ENCODE measurements around the gene IL36B. TPM values are rescaled to one million over a fixed set of nuclear protein-coding genes. Genes with fewer than 3 reads are reported as not detected.

The IL36B gene
- total RNA-seq, 1 donor from 2014 or later: not detected

DNA sequence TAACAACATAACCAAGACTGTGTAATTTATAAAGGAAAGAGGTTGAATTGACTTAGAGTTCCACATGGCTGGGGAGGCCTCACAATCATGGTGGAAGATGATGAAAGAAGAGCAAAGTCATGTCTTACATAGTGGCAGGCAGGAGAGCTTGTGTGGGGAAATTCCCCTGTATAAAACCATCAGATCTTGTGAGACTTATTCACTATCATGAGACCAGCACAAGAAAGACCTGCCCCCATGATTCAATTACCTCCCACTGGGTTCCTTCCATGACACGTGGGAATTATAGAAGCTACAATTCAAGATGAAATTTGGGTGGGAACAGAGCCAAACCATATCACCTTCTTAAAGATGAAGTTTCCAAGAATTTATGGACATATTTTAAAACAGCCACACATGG, 3.9 kb upstream of the IL36B start:
- DNase-seq (ENCODE audit: low spot score): no peak

DNA sequence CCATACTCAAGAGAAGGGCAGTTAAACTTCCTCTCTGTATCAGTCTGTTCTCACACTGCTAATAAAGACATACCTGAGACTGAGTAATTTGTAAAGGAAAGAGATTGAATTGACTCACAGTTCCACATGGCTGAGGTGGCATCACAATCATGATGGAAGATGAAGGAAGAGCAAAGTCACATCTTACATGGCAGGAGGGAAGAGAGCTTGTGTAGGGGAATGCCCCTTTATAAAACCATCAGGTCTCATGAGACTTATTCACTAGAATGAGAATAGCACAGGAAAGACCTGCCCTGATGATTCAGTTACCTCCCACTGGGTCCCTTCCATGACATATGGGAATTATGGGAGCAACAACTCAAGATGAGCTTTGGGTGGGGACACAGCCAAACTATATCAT, 1.4 kb upstream of the IL36B start:
- no peak for DNase-seq (ENCODE audit: low spot score)

DNA sequence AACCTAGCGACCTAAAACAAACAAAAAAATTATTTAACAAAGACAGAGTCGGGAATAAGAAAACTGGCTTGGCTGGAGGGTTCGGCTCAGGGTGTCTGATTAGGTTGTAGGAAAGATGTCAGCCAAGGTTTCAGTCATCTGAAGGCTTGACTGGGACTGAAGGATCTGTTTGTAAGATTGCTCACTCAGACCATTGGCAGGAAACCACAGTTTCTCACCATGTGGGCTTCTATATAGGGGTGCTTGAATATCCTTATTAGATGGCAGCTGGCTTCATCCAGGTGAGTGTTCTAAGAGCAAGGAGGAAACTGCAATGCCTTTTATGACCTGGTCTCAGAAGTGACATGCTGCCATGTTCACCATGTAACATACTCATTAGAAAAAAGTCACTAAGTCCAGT, 999 bp upstream of the IL36B start:
- DNase-seq (ENCODE audit: low spot score): no peak

DNA sequence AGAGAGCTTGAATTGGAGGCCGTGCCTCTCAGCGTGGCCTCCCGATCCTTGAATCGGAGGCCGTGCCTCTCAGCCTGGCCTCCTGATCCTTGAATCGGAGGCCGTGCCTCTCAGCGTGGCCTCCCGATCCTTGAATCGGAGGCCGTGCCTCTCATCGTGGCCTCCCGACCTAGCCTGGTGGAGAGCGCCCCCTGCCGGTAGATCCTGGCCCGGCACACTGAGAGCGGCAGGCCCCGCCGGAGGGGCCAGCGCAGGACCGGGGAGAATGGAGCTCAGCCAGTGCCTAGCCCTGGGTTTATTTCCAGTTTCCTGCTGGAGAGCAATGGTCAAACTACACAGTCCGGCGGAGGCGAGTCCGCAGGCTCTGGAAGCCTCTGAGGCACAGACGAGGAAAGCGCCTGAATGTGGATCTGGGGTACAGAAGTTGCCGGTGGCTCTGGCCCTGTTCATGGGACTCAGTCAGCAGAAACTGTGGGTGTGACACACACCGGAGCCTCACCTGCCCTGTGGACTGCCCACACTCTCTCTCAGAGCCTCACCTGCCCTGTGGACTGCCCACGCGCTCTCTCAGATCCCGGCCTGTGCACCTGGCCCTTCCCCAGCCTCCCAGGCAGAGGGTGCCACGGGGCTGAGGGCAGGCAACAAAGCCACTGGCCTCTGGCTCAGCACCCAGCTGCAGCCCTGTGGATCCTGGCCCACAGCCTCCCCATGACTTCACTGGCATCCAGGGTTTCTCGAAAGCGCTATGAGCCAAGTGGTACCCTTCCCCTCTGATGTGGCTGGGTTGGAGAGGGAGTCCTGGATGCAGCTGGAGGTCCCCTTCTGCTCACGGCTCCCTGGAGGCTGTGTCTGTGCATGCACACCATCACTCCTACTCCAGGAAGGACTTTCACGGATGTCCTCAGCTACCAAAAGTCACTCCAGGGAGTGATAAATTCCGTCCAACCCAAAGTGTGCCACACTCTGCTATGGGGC, 1.5 kb downstream of the IL36B start:
- DNase-seq (ENCODE audit: low spot score): no peak

DNA sequence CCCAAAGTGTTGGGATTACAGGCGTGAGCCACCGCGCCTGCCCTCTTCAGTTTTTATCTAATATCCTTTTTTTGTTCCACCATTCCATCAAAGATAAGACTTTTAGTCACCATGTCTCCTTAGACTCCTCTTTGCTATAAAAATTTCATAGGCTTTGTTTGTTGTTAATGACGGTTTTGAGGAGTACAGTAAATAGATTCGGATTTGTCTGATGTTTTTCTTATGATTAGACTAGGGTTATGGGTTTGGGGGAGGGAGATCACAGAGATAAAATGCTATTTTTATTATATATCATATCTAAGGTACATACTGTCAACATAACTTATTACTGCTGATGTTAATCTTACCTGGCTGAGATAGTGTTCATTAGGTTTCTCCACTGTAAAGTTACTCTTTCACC, 6.2 kb downstream of the IL36B start:
- no peak for DNase-seq (ENCODE audit: low spot score)

DNA sequence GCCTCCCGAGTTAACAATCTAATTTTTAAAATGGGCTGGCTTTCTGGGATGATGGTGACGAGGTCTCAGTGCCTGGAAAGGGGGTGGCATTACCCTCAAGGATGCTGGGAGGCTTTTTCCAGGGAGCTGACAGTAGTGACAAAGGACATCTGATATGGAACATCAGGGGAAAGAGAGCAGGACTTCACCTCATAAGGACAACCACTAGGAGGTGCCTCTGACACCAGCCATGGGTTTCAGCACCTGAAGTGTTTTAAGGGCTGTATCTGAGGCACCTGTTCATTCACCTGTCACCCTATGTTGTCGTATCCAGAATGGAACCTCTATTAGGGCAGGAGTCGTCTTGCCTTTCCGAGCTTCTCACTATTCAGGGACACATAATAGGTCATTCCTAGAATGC, 10.8 kb downstream of the IL36B start:
- DNase-seq (ENCODE audit: low spot score): no peak

DNA sequence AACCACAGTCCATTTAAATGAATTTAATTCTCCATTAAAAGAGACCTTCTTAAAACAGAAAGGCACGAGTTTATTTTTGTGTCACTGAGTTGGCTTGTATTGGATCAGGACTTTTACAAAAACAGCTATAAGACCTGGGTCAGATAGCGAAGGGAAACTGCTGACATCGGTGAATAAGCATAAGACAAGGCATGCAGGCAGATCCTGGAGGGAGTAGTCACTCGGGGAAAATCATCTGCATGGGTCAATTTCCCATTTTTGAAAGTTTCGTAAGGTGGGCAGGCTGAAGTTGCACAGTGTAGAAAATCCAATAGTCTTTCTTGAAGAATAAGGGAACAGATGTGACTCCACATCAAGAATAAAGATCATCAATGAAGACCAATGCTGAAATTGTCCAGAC, 12.9 kb downstream of the IL36B start:
- no peak for DNase-seq (ENCODE audit: low spot score)

DNA sequence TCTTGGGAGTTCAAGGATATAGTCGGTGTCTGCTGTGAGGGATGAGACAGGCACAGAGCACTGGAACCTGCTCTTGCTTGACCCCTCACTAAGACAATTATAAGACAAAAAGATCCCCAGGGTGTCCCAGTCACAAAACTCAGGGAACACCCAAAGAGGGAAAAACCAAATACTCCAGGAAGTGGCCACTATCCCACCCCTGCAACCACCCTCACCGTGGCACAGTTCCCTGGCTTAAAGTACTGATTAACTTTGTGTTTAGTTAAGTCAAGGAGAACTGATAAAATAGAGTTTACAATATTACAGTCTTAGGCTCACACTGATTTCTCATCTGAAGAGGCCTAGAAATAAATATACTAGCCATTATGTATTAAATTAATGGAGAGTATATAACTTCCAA, 13.5 kb downstream of the IL36B start:
- DNase-seq (ENCODE audit: low spot score): no peak

DNA sequence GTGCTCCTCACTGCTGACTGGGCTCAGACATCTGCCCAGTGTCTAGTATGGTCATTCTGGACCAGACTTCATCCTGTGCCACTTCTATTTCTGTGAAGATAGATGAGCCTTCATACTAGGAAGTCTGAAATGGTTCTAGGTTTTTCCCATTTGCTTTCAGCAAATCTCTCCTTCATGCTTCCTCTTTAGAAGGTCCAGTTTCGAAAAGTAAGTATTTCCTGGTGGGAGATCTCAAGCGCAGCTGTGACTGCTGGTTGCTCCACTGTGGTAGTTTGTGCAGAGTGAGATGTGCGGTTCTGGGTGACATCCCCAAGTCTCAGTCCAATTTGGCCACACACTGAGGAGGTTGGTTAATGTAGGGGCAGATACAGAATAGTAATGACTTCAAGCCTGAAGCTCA, 14.4 kb downstream of the IL36B start:
- no peak for DNase-seq (ENCODE audit: low spot score)

DNA sequence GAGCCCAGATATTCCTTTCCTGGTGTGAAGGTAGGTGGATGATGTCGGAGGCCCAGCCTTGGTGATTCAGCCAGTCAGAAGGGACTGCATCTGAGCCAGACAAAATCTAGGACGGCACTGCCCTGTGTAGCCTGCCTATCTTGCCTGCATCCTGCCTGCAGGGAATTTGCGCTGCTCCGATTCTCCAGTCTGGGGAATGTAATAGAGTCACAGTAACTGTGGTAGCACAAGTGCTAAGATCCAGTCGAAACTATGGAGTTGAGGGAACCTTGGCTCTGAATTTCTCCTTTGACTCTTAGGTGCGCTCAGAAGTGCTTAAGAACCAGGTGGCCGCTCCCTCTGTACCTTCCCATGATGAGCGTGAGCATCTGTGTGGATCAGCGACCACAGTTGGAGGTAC, 15.9 kb downstream of the IL36B start:
- no peak for DNase-seq (ENCODE audit: low spot score)

DNA sequence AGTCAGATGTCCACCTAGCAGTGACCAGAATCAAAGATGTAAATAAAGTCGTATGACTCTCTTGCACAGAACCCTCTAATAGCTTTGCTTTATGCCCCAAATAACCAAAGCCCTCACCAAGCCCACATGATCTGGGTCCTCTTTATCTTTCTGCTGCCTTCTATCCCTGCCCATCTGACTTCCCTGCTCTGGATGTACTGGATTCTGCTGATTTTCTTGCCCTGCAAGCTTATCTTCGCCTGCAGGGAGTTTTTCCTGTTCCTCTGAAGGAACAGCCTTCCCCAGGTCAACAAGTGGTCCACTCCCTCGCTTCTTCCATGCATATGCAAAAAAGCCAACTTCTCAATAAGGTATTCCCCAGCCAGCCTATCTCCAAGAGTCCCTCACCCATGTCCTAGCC, 18.7 kb downstream of the IL36B start:
- no peak for DNase-seq (ENCODE audit: low spot score)

DNA sequence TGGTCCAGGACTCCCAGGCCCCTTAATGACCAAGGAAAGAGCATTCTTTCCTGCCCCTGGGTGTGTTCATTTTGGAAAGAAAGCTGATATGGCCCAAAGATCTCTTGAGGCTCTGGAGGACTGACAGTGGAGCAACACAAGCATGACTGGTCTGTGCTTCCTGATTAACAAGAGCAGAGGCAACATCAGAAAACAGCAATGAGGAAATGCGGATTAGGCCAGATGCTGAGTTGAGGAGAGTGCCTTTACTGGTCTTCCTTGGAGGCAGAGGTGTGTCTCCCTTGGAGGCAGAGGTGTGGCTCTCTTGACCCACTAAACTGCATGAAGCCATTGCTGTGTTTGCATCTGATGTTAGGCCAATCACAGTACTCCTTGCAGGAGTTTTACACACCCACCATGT, 19.9 kb downstream of the IL36B start:
- no peak for DNase-seq (ENCODE audit: low spot score)

DNA sequence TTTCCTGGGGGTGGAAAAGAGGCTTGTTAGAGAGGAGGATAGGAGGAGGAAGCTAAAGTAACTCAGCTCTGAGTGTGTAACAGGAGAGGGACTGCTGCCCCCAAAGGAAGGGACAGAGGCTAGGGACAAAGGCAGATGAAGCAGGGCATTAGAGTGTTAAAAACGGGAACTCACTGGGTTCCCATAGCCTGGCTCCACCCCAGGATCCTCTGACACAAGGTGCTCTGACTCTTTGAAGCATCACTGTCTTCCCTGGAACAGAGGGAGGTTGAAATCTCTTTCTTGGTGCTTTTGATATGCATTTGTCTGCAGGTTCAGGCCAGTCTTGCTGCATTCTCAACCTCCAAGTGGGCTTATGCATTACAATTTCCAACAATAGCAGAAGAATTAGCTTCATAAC, 24.6 kb downstream of the IL36B start:
- no peak for DNase-seq (ENCODE audit: low spot score)

DNA sequence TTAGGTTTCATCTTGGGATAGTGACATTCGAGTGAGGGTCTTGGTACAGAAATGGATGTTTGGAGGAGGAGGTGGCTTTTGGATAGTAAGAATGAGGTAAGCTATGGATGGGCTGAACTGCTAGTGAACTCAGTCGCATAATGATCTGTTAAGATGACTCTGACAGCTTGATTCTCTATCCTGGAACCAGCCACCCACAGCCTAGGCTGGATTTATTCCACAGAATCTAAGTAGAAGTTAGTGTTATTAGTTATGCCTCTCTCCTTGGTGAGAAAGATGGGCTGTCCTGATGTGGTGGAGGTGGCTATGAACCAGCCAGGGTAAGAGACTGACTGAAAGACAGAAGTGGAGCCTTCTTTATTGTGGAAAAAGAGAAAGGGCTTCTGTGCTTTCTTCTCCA, 25.0 kb downstream of the IL36B start:
- DNase-seq (ENCODE audit: low spot score): no peak

DNA sequence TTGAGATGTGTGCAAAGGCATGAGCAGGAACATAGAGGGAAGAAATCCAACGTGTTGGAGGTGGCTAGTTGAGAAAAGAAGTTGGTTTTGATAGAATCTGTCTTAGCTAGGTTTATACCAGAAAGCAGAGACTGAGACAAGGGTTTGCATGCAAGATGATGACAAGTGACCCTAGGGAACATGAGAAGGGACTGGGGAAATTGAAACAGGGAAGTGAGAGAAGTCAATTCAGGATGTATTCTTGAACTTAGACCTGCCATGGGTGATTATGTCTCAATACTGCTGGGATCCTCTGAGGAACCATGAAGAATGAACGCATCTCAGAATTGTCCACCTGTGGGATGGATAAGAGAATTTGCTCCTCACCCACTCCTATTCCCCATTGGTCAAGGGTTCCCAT, 26.9 kb downstream of the IL36B start:
- DNase-seq (ENCODE audit: low spot score): no peak

DNA sequence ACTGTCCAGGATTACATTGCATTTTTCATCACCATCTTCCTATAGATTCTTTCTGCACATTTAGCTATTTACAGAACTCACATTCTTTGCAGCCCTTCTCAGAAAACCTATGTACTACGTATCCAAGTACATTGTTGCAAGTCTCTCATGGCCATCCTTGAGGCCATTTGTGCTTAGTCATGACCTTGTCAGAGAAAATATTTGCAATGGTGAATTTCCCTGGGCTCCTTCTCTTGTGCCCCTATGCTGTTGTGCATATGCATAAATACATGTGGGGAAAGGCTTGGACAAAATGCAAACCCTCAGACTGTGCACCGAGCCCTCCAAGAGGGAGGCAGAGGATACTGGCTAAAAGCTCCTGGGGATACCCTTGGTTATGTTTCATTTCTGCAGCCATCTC, 27.9 kb downstream of the IL36B start:
- no peak for DNase-seq (ENCODE audit: low spot score)

DNA sequence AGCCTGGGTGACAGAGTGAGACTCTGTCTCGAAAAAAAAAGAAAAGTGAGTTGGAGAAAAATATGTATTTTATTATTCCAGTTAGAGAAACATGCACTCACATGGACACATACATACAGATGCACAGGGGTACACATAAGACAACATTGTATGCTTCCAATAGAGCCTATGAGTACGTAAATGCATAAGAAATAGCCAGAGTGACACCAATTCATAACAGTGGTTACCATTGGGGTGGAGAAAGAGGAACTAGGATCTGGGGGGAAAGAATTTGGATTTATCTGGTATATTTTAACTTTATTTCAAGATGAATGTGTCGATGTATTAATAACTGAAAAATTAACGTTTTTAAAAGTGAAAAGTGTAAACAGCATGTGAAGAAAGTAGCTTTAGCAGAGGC, 31.4 kb downstream of the IL36B start:
- DNase-seq (ENCODE audit: low spot score): no peak

DNA sequence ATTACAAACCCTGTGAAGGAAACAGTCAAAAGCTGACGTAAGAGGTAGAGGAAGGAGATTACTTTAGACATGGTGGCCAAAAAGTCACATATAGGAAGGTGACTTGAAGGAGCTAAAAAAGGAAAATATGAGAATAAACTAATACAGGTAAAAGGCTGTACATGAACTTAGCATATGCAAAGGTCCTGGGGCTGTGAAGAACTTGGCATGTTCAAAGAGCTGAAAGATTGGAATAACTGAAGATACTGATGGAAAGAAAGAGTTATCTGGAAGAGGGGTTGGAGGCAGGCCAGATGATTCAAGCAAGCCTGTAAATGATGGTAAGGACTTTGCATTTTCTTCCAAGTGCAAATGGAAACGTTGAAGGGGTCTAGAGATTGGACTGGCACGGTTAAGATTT, 34.2 kb downstream of the IL36B start:
- DNase-seq (ENCODE audit: low spot score): no peak

DNA sequence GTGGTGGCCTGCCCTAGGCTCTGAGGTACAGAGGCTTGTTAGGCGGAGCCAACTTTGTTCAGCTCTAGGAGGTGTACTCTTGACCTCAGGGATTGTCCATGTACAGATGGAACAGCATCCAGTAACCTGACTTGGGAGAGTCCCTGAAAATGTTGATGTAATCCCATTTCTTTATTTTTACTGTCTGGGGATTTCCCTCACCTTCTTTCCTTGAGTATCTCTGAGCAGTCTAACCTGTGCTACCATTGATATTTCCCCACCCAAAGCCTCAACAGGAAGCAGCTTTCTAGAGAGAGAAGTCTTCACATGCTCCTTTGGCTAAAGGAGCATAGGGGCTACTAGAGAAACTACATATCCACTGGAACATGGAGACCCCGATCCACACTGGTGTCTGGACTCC, 37.0 kb downstream of the IL36B start:
- no peak for DNase-seq (ENCODE audit: low spot score)

DNA sequence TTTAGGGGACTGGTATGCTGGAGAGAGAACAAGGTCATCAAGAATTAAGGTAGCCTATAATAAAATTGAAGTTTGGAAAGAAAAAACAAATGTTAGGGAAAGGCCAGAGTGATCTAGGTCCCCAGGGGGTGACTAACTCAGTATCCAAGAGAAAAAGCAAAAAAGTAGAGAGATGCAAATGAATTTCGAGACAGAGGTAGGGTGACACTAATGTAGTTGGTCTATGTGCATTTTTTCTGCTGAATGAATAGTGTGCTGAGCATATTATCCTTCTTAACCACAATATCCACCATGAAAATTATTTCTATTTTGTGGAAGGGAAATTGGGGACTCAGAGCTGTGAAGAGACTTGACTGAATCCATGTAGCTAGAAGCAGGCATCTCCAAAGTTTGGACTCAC, 37.6 kb downstream of the IL36B start:
- DNase-seq (ENCODE audit: low spot score): no peak

DNA sequence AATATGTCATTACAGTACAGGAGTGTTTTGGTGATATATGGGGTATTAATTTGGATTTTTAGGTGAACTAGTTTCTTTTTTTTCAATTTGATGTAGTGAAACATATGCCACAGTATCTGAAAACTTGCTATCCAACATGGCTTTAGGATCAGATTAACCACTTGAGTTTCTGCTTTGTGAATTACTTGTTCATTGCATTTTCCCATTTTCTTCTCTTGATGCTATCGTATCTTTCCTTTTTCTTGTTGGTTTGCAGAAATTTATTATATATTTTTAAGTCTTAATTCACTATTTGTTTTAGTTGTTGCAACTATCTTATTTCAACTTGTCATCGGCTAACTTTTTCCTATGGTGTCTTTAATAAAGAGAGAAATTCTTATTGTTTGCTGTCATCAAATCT, 38.6 kb downstream of the IL36B start:
- no peak for DNase-seq (ENCODE audit: low spot score)

DNA sequence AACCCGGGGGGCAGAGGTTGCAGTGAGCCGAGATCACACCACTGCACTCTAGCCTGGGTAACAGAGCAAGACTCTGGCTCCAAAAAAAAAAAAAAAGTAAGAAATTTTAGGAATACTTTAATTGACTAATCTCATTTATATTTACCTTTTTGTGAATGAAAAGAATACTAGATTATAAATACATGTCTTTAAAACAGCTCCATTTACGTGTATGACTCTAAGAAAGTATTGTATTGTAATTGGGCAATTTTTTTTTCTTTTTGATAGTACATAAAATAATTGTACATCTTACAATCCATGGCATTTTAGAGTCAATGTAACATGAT, 39.4 kb downstream of the IL36B start:
- DNase-seq (ENCODE audit: low spot score): no peak
